ENCODE data around the gene WDR31.

DNA sequence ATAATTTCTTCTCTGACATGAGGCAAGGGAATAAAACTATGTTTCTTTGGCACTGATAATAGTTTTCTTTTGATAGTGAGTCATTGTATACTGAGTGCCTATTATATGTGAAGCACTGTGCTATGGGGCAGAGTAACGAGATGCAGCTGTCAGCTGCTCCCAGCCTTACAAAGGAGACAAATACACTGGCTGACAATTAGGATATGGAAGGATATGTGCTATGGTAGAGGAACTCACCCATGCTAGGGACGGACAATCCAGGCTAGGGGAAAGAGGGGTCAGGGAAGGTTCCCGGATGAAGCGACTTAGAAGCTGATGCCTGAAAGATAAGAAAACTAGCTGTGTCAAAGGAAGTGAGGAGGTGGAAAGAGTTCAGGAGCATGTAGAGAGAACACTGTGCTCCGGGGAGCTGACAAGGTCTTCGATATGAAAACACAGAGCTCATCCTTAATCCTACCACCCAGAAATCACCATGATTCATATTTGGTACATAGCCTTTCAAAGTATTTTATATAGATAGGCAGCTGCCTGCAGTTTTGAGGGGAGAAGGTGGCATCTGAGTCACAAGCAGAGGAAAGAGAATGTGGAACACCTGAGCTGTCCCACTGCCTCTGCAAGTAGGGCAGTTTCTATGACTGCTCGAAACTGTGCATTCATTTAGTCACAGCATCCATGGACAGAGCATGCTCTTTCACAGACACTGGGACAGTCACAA, 21.4 kb upstream of the WDR31 start:
- TF ChIP-seq, protein P1, sequence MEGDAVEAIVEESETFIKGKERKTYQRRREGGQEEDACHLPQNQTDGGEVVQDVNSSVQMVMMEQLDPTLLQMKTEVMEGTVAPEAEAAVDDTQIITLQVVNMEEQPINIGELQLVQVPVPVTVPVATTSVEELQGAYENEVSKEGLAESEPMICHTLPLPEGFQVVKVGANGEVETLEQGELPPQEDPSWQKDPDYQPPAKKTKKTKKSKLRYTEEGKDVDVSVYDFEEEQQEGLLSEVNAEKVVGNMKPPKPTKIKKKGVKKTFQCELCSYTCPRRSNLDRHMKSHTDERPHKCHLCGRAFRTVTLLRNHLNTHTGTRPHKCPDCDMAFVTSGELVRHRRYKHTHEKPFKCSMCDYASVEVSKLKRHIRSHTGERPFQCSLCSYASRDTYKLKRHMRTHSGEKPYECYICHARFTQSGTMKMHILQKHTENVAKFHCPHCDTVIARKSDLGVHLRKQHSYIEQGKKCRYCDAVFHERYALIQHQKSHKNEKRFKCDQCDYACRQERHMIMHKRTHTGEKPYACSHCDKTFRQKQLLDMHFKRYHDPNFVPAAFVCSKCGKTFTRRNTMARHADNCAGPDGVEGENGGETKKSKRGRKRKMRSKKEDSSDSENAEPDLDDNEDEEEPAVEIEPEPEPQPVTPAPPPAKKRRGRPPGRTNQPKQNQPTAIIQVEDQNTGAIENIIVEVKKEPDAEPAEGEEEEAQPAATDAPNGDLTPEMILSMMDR (optimal IDR thresholded peaks at IDR 0.05 in 1 of 3, IDR thresholded peaks at IDR 0.05 in 1 of 3, conservative IDR thresholded peaks at IDR 0.05 in 1 of 3; ENCODE audit: extremely low read depth in 1 of 3, insufficient read depth in 2 of 3, low read length in 3 of 3), result no peak
- no peak for TF ChIP-seq EZH2 (IDR thresholded peaks at IDR 0.05; ENCODE audit: low read length)

All from keratinocyte (primary cell).